ENCODE results near the gene TAF8. TPM values are rescaled to one million over a fixed set of nuclear protein-coding genes. Genes with fewer than 3 reads are reported as not detected.

The TAF8 gene
- total RNA-seq, 1 donor from 2014 or later, result 12.6 TPM

GRCh38 chr6:42020967-42021366, 29.4 kb upstream of the TAF8 start:
- Histone ChIP-seq H3K36me3 (ENCODE audit: control insufficient read depth, insufficient read depth, low read length) (no peaks in the 10 kb centered on the region), H3K27me3 (ENCODE audit: control insufficient read depth, insufficient read depth, low read length) (no peaks in the 10 kb centered on the region), H3K4me3 (ENCODE audit: low read depth, low read length) (no peak overlapping the region)
- DNase-seq (ENCODE audit: low read depth) (no peak), FAIRE-seq (no peak)
- TF ChIP-seq, protein P1, sequence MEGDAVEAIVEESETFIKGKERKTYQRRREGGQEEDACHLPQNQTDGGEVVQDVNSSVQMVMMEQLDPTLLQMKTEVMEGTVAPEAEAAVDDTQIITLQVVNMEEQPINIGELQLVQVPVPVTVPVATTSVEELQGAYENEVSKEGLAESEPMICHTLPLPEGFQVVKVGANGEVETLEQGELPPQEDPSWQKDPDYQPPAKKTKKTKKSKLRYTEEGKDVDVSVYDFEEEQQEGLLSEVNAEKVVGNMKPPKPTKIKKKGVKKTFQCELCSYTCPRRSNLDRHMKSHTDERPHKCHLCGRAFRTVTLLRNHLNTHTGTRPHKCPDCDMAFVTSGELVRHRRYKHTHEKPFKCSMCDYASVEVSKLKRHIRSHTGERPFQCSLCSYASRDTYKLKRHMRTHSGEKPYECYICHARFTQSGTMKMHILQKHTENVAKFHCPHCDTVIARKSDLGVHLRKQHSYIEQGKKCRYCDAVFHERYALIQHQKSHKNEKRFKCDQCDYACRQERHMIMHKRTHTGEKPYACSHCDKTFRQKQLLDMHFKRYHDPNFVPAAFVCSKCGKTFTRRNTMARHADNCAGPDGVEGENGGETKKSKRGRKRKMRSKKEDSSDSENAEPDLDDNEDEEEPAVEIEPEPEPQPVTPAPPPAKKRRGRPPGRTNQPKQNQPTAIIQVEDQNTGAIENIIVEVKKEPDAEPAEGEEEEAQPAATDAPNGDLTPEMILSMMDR (IDR thresholded peaks at IDR 0.05; ENCODE audit: insufficient read depth, low read length, severe bottlenecking), result no peak

GRCh38 chr6:42021847-42022754, 28.2 kb upstream of the TAF8 start:
- DNase-seq (ENCODE audit: low read depth) (no peak), FAIRE-seq (no peak)
- Histone ChIP-seq H3K4me3 (ENCODE audit: low read depth, low read length) (no peak overlapping the region), H3K36me3 (ENCODE audit: control insufficient read depth, insufficient read depth, low read length) (no peaks in the 10 kb centered on the region), H3K27me3 (ENCODE audit: control insufficient read depth, insufficient read depth, low read length) (no peaks in the 10 kb centered on the region)
- TF ChIP-seq, protein P1 (IDR thresholded peaks at IDR 0.05; ENCODE audit: insufficient read depth, low read length, severe bottlenecking), result no peak

DNA sequence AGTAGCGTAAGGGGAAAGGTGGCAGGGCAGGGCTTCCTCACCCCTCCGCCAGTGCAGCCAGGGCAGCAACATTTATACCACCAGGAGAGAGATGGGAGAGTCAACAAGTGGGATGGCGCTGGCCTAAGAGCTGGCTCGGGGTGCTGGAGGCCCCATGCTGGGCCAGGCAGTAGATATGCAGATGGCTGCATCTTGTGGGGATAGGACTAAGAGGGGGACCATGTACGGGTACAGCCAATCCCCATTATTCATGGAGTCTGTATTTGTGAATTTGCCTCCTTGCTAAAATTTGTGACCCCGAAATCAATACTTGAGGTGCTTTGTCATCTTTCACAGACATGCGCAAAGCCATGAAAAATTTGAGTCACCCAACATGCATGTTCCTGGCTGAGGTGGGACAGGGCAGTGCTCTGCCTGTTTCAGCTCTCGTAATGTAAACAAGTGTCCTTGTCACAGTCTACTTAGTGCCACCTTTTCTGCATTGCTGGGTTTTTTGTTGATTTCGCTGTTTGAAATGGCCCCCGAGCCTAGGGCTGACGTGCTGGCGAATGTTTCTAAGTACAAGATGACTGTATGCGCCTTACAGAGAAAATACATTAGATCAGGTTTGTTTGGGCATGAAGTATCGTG, 27.5 kb upstream of the TAF8 start:
- Histone ChIP-seq H3K27me3 (ENCODE audit: control insufficient read depth, insufficient read depth, low read length) (no peaks in the 10 kb centered on the region), H3K4me3 (ENCODE audit: low read depth, low read length) (no peak overlapping the region), H3K36me3 (ENCODE audit: control insufficient read depth, insufficient read depth, low read length) (no peaks in the 10 kb centered on the region)
- no peak for DNase-seq (ENCODE audit: low read depth)
- FAIRE-seq, result no peak
- TF ChIP-seq, protein P1 (IDR thresholded peaks at IDR 0.05; ENCODE audit: insufficient read depth, low read length, severe bottlenecking), result no peak

GRCh38 chr6:42025066-42025844, 25.1 kb upstream of the TAF8 start:
- Histone ChIP-seq H3K27me3 (ENCODE audit: control insufficient read depth, insufficient read depth, low read length) (no peaks in the 10 kb centered on the region), H3K36me3 (ENCODE audit: control insufficient read depth, insufficient read depth, low read length) (no peaks in the 10 kb centered on the region), H3K4me3 (ENCODE audit: low read depth, low read length) (no peak overlapping the region)
- FAIRE-seq (no peak), DNase-seq (ENCODE audit: low read depth) (no peak)
- TF ChIP-seq, protein P1 (IDR thresholded peaks at IDR 0.05; ENCODE audit: insufficient read depth, low read length, severe bottlenecking), result no peak

- TF ChIP-seq, protein P1 (IDR thresholded peaks at IDR 0.05; ENCODE audit: insufficient read depth, low read length, severe bottlenecking), result no peak
- DNase-seq (ENCODE audit: low read depth) (no peak), FAIRE-seq (no peak)
- no peaks in the 10 kb centered on the region for H3K36me3 ChIP-seq (ENCODE audit: control insufficient read depth, insufficient read depth, low read length)
- H3K4me3 ChIP-seq (ENCODE audit: low read depth, low read length), result no peak overlapping the region
- no peaks in the 10 kb centered on the region for H3K27me3 ChIP-seq (ENCODE audit: control insufficient read depth, insufficient read depth, low read length)
These were observed 24.5 kb upstream of the TAF8 start for GRCh38 chr6:42025845-42026243.

Data from bronchial epithelial cell (primary cell).